GM19395 (cell line): ENCODE measurements around the gene AFTPH.
A peak's percentile ranks its signal among the peaks of the same experiment; 100 is the strongest.
"Not testable (repeated sequence)": the region's sequence is repeated elsewhere in the genome, so short reads cannot be mapped to it uniquely, and the experiment has no call there.

Source experiments
- ATAC-seq: cut with Tn5 transposase; IDR thresholded peaks from one replicate; pipeline ENCODE4 v1.9.1; 2021; ENCODE audit warnings: mild to moderate bottlenecking, moderate library complexity; ENCODE audit not compliant: unreplicated experiment

Gene AFTPH

DNA sequence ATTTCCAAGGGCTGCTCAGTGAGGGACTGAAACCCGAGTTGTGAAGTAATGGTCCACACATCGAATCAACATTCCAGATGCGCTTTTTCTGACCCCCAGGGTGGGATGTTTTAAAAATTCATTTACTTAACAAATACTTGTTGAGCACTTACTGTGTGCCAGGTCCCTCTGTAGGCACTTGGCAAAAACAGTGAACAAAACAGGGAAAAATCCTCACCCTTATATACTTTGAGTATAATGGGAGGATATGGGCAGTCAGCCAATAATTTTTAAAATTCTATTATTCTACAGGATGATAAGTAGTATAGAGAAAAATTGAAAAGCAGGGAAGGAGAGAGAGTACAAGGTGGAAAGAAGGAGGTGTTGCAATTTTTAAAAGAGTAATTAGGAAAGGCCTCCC lies 31.3 kb upstream of the AFTPH start:
- no peak for ATAC-seq

GRCh38 chr2:64493788-64494187 lies 30.3 kb upstream of the AFTPH start:
- no peak for ATAC-seq

GRCh38 chr2:64498438-64498837 lies 25.7 kb upstream of the AFTPH start:
- no peak for ATAC-seq

DNA sequence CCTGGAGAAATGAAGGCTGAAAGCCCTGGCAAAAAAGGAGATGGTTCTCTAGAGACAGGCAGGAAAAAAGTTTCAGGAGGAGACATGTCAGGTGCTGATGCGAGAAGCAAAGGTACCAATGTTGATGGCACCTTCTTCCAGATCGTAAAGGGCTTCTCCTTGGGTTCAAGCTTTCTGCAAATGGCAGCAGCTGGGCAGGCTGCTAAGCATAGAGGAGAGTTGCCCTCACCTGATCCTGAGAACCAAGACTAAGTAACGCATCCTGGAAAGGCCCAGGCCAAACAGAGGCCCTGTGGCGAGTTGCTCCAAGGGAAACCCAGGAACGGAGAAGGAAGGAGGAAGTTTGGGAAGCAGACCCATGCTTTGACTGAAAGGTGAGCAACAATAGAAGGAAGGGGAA lies 23.6 kb upstream of the AFTPH start:
- ATAC-seq: no peak

DNA sequence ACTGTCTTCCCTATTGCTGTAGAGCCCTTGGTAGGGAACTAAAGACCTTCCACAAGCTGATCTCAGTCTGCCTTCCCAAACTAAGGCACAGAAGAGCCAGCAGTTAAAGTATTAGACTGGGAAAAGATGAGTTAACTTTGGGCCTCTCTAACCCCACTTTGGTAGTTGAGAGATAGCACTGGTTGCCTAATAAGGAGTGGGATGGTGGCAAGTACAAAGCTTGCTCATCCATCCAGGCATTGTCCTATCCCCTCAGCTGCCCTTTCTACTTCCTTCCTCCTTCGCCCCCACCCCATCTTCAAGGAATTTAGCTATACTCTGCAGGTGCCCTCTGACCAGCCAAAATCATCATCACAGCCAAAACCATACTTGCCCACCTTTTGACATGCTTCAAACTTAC lies 22.2 kb upstream of the AFTPH start:
- ATAC-seq: no peak

DNA sequence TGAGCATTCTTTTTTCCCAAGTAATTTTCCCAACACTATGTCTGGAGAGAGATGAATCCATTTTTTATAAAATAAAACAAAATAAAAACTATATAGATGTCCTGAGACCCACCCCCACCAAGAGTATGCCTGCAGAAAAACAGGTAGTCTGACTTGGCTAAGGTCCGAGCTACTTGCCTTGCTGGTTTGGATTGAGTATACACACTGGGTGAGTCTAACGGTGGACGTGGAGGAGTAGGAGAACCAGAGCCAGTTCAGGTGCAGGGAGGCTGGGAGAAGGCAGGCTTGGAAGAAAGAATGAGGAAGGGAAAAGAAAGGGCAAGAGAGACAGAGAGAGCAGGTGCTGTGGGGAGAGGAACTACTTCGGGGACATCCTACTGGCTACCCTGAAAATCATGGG lies 21.3 kb upstream of the AFTPH start:
- ATAC-seq: no peak

DNA sequence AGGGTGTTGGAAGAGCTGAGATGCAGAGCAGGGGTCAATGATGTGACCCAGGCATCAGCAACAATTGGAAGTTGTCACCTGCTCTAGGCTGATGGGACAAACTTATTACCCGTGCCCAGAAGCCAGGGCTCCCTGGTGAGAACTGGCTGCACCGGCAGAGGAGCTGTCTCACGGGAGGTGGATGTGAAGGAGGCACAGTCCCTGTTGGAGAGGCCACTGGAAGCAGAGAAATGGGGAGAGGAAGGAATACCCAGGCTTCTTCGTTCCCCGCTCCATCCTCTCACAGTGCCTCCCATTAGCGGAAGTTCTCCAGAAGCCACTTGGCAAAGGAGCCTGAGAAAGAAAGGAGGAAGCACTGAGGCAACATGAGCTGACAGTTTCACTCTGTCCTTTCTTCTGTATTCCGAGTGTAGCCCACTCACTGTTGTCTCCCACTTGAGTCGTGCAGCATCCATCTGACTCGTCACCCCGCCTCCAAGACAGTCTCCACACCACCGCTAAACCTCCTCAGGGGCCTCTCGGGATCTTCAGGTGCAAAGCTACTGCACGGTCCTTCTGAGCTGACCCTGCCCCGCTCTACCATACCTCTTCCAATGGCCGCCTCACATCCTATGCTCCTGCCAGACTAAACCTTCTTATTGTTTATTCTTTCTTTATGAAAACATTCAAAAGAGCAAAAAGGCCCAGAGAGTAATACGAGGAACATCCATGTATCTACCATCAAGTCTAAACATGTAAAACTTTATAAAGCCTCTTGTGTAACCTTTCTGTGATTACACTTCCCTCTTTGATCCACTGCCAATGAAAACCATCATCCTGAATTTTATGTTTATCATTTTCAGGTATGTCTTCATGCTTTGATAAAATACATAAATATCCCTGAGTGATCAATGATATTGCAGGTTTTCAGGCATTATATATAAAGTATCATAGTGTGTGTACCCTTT lies 19.1 kb upstream of the AFTPH start:
- ATAC-seq: no peak

DNA sequence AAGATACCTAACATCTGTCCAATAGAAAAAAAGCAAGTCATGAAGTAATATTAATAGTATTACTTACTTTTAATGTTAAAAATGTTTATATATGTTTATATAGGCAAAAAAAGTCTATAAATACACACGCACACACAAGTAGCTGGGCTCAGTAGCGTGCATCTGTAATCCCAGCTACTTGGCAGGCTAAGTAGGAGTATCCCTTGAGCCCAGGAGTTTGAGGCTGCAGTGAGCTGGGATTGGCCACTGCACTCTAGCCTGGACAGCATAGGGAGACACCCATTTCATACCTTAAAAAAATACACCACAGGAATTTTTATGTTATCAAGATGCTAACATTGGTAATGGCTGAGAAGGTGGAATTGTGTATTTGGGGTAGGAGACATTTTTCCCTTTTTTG lies 17.4 kb upstream of the AFTPH start:
- ATAC-seq: no peak

DNA sequence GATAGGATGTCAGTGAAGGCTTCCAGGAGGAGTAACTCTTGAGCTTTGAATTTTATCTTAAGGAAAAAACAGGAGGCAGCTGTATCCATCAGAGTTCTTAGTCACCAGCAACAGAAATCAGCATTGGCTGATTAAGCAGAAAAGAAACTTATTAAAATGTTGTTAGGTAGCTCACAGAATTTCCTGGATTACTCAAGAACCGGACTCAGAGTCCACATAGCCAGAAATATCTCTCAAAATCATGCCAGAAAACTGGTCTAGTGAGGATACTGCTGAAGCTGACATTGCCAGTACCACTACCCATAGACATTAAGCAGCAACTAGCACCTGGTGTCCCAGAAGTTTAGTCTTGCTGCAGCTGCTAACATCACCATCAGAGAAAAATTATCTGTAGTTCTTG lies 10.1 kb upstream of the AFTPH start:
- no peak for ATAC-seq

- ATAC-seq: no peak
Measured at GRCh38 chr2:64515086-64515485, 9.0 kb upstream of the AFTPH start.

DNA sequence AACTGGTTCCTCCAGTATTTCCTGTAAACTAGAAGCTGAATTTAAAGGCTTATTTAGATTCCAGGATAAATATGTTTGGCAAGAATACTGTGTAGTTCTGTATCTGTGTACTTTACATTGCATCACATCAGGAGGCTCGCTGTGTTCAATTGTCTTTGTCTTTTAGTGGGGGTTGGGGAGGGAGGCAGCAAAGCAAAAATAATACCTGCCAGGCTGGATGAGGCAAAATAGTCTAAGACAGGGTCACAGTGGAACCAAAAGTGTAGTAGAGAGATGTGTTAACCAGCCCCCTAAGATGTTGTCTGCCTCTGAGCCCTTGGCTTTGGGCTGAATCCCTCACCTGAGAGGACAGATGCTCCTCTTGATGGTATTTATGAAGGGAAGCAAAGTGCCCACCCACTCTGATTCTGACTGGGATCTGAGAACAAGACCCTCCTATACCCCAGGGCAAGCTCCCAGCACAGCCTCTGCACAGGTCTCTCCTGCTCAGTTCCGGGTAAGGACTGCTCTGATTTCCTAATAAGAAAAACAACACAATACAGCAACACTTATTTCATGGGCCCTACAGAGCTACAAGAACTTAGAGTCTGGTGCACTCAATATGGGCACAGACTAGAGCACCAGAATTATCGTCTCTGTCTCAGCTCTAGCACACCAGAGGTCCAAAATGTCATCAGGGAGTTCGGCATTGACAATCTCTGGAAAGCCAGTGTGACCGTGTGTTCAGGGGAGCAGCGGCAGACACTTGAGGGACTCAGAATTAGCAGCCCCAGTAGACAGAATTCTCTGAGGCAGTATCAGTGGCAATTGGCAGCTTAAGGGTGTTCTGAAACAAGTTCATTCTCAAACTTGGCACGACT lies 7.2 kb upstream of the AFTPH start:
- ATAC-seq: no peak

- ATAC-seq: no peak
Measured at GRCh38 chr2:64517511-64517884, 6.6 kb upstream of the AFTPH start.

GRCh38 chr2:64522843-64523428 lies 1.2 kb upstream of the AFTPH start:
- ATAC-seq: no peak

GRCh38 chr2:64524604-64525316 lies 632 bp downstream of the AFTPH start:
- peak; percentile 14 for ATAC-seq

- ATAC-seq: no peak
Measured at GRCh38 chr2:64525317-64525613, 1.1 kb downstream of the AFTPH start.

DNA sequence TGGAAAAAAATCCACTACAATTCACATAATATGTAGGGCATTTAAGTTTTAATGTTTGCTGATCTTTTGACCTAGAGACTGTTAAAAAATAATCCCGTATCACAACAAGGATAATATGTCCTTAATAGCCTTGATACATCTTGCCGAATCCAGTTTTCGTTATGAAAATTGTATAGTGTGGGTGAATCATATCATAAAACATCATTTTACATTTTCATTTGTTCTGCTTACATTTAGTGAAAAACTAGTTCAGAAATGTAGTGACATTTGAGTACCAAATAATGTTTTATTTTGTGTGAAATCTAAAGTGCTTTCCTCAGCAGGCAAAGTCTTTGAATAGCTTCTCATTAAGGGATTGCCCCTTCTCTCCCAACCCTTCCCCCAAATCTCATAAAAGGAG lies 1.9 kb downstream of the AFTPH start:
- ATAC-seq: no peak

DNA sequence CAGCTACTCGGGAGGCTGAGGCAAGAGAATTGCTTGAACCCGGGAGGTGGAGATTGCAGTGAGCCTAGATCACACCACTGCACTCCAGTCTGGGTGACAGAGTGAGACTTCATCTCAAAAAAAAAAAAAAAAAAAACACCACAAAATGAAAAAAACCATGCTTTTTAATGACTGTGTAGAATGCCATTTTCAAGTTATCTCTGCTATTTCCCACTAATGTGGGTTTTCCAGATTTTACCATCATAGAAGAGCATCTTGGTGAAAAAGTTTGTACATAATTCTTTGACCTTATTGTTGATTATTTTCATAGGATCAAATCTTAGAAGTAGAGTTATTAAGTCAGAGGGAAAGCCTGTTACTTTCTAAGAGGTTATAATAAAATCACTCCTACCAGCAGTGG lies 6.8 kb downstream of the AFTPH start:
- not testable (repeated sequence) for ATAC-seq

- no peak for ATAC-seq
Measured at GRCh38 chr2:64532030-64532429, 7.9 kb downstream of the AFTPH start.

DNA sequence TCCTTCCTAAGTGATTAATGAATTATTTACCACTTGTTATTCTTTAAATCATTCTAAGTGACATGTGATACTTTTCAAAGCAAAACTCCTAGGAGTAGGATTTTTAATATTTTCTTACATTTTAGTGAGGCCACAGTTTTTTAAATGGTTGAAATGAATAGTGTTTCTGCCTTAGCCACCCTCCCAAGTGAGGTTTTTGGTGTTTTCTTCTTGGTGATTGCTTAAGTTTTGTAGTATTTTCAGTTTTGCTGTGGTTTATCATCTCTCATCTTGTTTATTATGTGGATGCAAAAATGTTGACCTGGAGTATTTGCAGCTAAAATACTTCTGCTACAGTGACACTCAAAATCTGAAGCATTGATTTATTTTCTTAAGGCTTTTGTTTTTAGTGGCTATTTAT lies 9.8 kb downstream of the AFTPH start:
- no peak for ATAC-seq

- peak; percentile 56 for ATAC-seq
Measured at GRCh38 chr2:64534363-64534762, 10.2 kb downstream of the AFTPH start.

- no peak for ATAC-seq
Measured at GRCh38 chr2:64535024-64535423, 10.9 kb downstream of the AFTPH start.
